Cortex of kidney (tissue), 1 donor: Measurements from ENCODE around the gene ASF1A.
"Not testable (repeated sequence)": the region's sequence is repeated elsewhere in the genome, so short reads cannot be mapped to it uniquely, and the experiment has no call there.

ENCODE experiments used
- DNase-seq: peaks from one replicate; lab custom pipeline; 2025; lab: John Stamatoyannopoulos, UW

ASF1A gene

DNA sequence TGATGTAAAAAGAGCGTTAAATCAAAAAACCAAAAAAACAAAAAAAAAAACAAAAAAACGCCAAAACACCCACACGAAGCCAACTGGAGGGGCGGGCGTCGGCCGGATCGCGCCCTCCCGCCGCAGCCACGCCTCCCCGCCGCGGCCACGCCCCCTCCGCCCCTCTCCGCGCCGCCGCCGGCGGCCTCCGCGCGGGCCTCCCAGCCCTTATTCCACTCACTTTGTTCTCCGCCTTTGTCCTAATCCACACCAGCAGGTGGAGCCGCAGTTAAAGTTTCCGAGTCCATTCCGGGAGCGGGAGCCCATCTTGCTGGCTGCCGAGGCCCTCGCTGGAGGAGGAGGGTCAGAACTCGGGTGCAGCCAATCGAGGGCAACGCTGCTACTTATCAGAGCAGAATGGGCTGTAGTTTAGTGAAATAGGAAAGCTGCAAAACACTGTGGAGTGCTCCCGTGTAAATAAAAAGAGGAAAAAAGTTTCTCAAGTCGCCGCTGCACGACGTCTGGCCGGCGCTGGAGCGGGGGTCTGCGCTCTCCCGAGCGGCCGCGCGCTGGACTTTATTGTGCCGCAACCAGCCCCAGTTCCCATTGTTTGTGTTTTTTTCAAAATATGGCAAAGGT, at the start of gene ASF1A:
Gene ASF1A, plus strand, starts transcription at position 346 of the 618 bp plus-strand sequence. Its CDS starts 262 bp downstream, at position 608.
- peak; percentile 63 for DNase-seq

- DNase-seq: no peak
These were observed 49.0 kb upstream of the ASF1A start for GRCh38 chr6:118844915-118845314.

- DNase-seq: no peak
These were observed 40.5 kb upstream of the ASF1A start for GRCh38 chr6:118853408-118853807.

GRCh38 chr6:118856301-118856700, 37.7 kb upstream of the ASF1A start:
- DNase-seq: no peak

DNA sequence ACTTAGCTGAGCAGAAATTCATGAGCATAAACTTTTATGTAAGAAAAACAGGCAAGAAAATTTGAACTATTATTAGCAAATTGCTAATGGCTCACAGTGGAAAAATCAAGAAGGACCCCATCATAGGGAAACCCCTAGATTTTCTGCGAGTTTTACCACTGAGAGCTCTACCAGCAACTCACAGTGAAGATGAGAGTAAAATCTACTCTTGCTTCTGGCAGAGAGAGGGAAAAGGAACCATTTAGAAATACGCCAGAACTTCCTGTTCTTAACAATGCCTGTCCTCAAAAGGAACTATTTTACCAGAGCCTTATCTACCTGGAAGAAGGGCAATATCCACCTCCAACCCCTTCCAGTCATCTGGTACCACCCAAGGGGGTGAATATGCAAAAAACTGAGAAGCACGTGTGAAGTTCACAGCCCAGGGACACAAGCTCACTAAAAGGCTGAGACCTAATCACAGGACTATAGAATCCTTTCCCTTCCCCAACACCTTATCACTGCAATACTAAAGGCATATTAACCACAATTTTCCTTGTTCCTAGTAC, 34.4 kb upstream of the ASF1A start:
- DNase-seq: no peak

- no peak for DNase-seq
These were observed 33.6 kb upstream of the ASF1A start for GRCh38 chr6:118860363-118860762.

DNA sequence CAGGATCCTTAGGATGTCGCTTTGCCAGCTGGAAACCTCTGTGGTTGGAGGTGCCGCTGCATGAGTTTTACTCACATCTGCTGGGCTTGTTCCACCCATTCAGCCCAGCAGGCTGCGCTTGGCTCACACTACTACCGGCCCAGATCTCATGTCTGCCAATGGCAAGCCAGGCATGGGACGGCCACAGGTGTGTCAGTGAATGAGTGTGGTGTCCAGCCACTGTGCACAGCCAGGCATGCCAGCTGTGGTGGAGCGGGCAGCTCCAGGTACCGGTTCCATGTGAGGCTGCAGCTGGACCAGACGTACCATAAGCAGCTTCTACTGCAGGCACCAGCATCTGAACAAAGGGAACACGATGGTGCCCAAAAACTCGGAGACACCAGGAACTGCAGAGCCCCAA, 33.1 kb upstream of the ASF1A start:
- no peak for DNase-seq

- no peak for DNase-seq
These were observed 31.5 kb upstream of the ASF1A start for GRCh38 chr6:118862443-118862842.

GRCh38 chr6:118864341-118865099, 29.4 kb upstream of the ASF1A start:
- DNase-seq: no peak

DNA sequence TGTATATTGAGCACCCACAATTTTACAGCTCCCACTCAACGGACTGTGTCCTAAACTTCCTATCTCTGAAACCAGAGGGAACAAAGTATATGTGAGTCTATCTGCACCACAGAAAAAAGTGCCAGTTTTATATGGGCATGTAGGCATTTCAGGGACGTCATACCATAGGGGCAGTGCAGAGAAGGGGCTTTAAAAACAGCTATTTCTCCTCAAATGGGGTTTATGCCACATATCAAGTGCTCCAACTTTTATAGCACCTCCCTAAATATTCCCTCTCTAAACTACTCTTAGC, 28.9 kb upstream of the ASF1A start:
- no peak for DNase-seq

GRCh38 chr6:118867181-118867580, 26.8 kb upstream of the ASF1A start:
- no peak for DNase-seq

DNA sequence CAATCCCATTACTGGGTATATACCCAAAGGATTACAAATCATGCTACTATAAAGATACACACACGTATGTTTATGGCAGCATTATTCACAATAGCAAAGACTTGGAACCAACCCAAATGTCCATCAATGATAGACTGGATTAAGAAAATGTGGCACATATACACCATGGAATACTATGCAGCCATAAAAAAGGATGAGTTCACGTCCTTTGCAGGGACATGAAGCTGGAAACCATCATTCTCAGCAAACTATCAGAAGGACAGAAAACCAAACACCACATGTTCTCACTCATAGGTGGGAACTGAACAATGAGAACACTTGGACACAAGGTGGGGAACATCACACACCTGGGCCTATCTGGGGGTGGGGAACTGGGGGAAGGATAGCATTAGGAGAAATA, 25.1 kb upstream of the ASF1A start:
- DNase-seq: not testable (repeated sequence)

GRCh38 chr6:118869350-118869749, 24.6 kb upstream of the ASF1A start:
- no peak for DNase-seq

DNA sequence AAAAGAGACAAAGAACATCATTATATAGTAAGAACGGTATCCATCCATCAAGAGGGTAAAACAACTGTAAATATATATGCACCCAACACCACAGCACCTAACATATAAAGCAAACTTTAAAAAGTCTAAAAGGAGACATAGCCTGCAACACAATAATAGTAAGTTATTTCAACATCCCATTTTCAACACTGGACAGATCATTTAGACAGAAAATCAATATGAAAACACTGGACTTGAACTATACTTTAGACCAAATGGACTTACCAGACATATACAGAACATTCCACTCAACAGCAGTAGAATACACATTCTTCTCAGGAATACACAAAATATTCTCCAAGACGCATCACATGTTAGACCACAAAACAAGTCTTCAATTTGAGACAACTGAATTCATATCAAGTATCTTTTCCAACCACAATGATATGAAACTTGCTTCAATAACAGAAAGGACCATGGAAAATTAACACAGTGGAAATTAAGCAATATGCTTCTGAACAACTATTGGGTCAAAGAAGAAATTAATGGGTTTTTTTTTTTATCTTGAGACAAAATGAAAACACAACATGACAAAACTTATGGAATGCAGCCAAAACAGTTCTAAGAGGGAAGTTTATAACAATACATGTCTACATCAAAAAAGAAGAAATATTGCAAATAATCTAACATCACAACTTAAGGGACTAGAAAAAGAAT, 23.9 kb upstream of the ASF1A start:
- DNase-seq: no peak

GRCh38 chr6:118871331-118871730, 22.6 kb upstream of the ASF1A start:
- DNase-seq: no peak

DNA sequence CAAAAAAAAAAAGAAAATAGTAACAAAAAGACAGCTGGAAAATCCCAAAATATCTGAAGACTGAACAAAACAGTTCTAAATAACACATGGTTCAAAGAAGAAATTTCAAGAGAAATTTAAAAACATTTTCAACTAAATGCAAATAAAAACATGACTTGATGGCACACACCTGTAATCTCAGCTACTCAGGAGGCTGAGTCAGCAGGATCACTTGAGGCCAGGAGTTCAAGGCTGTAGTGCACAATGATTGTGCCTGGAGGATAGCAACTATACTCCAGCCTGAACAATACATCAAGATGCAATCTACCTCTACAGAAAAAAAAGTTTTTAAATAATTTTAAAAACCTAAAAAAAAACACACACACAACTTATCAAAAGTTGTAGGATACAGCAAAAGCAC, 21.6 kb upstream of the ASF1A start:
- DNase-seq: no peak

- no peak for DNase-seq
These were observed 21.2 kb upstream of the ASF1A start for GRCh38 chr6:118872726-118873125.

DNA sequence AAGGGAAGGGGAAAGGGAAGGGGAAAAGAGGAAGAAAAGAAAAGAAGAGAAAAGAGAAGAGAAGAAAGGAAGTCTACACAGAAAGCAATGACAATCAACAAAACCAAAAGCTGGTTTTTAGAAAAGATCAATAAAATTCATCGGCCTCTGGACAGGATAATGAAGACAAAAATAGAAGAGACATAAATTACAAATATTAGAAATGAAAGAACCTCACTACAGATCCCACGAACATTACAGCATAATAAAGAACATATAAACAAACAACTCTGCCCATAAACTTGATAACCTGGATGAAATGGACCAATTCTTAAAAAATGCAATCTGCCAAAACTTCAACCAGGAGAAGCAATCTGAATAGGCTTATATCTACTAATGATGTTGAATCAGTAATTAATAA, 20.7 kb upstream of the ASF1A start:
- DNase-seq: no peak

GRCh38 chr6:118875672-118876071, 18.3 kb upstream of the ASF1A start:
- no peak for DNase-seq

- DNase-seq: no peak
These were observed 17.8 kb upstream of the ASF1A start for GRCh38 chr6:118876198-118876597.

- DNase-seq: no peak
These were observed 17.1 kb upstream of the ASF1A start for GRCh38 chr6:118876814-118877213.

DNA sequence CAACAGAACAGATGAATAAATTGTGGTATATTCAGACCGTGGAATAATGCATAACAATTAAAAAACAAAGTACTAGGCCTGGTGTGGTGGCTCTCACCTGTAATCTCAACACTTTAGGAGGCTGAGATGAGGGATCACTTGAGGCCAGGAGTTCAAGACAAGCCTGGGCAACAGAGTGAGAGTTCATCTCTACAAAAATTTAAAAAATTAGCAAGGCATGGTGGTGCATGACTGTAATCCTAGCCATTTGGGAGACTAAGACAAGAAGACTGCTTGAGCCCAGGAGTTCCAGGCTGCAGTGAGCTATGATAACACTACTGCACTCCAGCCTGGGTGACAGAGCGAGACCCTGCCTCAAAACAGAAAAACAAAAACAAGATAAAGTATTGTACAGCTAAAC, 16.1 kb upstream of the ASF1A start:
- no peak for DNase-seq
